Stimulated activated memory B cell treated with anti-CD40 and anti-IgM and Interleukin-4, amounts not matched to agents 10 μg/mL and 1 μg/mL and 100 μg/mL, for 72 hours (primary cell): ENCODE data around the gene CD2.
A peak's percentile ranks its signal among the peaks of the same experiment; 100 is the strongest.

Experiments used
- ATAC-seq: fragments of 150-1000 bp; cut with Tn5 transposase; 2 replicates; pipeline ENCODE4 v1.10.0; 2021
- H3K27ac Mint-ChIP-seq: one replicate; pipeline ENCODE4 v1.8.0; 2022; ENCODE audit warnings: mild to moderate bottlenecking, mixed read lengths
- H3K27me3 Mint-ChIP-seq: one replicate; pipeline ENCODE4 v1.8.0; 2022; ENCODE audit warnings: mixed read lengths
- H3K36me3 Mint-ChIP-seq: one replicate; pipeline ENCODE4 v1.8.0; 2022; ENCODE audit warnings: mixed read lengths
- H3K4me1 Mint-ChIP-seq: one replicate; pipeline ENCODE4 v1.8.0; 2022; ENCODE audit warnings: mixed read lengths
- H3K4me3 Mint-ChIP-seq: one replicate; pipeline ENCODE4 v1.8.0; 2022; ENCODE audit warnings: mild to moderate bottlenecking, moderate library complexity, mixed read lengths
- H3K9me3 Mint-ChIP-seq: one replicate; pipeline ENCODE4 v1.8.0; 2022; ENCODE audit warnings: mixed read lengths

The CD2 gene

DNA sequence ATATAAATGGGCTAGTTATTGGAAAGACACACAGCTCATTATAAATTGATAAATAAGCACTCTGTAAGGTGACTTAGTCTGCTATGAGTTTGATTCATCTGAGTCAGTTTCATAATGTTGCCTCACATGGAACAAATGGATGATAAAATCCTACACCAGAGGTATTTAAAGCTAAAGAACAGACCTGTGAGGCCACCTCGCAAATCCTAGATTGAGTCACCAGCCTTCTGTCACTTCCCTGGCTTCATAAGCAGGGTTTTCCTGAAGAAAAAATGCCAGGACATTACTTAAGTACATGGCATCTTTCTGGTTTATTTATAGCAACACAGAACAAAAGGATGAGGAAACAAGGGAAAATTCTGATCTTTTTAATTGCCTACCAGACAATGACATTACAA lies 18.4 kb downstream of the CD2 start:
- Mint-ChIP-seq H3K9me3 (no peaks in the 10 kb centered on the region), H3K36me3 (no peaks in the 10 kb centered on the region), H3K27me3 (peaks cover 16% of the 10 kb centered on the region), H3K27ac (no peak overlapping the region), H3K4me3 (no peak overlapping the region), H3K4me1 (peaks cover 21% of the 10 kb centered on the region)
- no peak for ATAC-seq

GRCh38 chr1:116775116-116775752 lies 21.0 kb downstream of the CD2 start:
- Mint-ChIP-seq H3K36me3 (no peaks in the 10 kb centered on the region), H3K4me1 (no peaks in the 10 kb centered on the region), H3K9me3 (peaks cover 3% of the 10 kb centered on the region), H3K27me3 (peaks cover 35% of the 10 kb centered on the region), H3K27ac (no peak overlapping the region), H3K4me3 (no peak overlapping the region)
- no peak for ATAC-seq

DNA sequence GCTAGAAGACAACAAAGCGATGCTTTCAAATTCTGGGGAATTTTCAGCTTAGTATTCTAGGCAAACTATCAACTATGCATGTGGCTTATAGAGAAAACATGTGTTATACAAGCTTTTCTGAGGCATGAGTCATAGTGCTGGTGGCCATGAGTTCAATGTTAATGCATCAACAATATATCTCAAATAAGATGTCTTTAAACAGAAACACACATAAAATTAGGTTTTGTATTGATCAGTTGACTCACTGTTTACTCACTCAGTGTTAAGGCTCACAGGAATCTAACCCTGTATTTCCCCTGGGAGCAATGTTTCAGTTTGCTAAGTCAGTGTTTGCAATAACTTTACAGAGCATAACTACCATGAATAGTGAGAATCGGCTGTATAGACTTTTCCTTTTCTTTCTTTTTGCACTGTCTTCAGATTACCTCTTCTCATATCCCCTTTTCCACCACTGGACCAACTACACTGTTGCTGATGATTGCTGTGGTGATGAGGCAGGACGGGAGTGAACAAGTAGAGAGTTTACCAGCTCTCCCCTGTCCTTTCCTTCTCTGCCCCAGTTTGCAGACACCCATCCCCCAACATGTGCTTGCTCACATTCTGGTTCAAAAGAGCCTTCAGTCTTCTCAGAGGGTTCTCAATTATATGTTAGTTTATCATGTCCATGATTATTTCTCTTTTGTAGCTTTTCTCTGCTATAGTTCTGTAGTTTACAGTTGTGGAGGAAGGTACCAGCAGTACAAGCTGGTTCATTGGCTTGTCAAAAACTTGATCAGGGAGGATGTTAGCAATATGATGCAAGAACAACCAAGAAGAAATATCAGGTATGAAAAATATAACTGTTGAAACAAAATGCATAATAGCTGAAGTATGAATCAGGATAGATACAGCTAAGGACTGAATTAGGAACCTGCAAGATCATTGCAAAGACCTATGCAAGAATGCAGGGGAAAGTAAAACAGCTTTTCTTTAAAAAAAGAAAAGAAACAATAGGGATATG lies 23.9 kb downstream of the CD2 start:
- no peak for ATAC-seq
- H3K4me3 Mint-ChIP-seq: no peak overlapping the region

DNA sequence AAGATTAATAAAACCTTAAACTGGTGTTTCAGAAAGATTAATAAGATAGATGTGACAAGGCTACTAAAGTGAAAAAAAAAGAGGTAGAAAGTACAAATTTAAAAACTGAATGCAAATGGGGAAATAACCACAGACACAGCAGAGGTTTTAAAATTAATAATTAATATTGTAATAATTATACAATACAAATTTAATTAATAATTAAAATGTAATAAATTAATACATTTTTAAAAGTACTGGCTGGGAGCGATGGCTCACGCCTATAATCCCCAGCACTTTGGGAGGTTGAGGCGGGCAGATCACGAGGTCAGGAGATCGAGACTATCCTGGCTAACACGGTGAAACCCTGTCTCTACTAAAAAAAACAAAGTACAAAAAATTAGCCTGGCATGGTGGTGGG lies 26.8 kb downstream of the CD2 start:
- H3K9me3 Mint-ChIP-seq: peaks cover 7% of the 10 kb centered on the region

More for the DNA sequence above, 23.9 kb downstream of the CD2 start:
- H3K27ac Mint-ChIP-seq: no peak overlapping the region
- H3K4me1 Mint-ChIP-seq: no peaks in the 10 kb centered on the region
- H3K9me3 Mint-ChIP-seq: peaks cover 3% of the 10 kb centered on the region
- H3K27me3 Mint-ChIP-seq: peaks cover 44% of the 10 kb centered on the region
- H3K36me3 Mint-ChIP-seq: no peaks in the 10 kb centered on the region

GRCh38 chr1:116785006-116785405 lies 30.8 kb downstream of the CD2 start:
- Mint-ChIP-seq H3K27me3 (peaks cover 53% of the 10 kb centered on the region), H3K4me1 (no peaks in the 10 kb centered on the region), H3K36me3 (no peaks in the 10 kb centered on the region), H3K4me3 (no peak overlapping the region), H3K9me3 (peaks cover 10% of the 10 kb centered on the region), H3K27ac (no peak overlapping the region)
- peak; percentile 45 for ATAC-seq

More for the DNA sequence above, 26.8 kb downstream of the CD2 start:
- H3K4me1 Mint-ChIP-seq: no peaks in the 10 kb centered on the region
- no peak overlapping the region for H3K4me3 Mint-ChIP-seq
- no peak for ATAC-seq
- H3K27me3 Mint-ChIP-seq: peaks cover 65% of the 10 kb centered on the region
- H3K36me3 Mint-ChIP-seq: no peaks in the 10 kb centered on the region
- no peak overlapping the region for H3K27ac Mint-ChIP-seq

DNA sequence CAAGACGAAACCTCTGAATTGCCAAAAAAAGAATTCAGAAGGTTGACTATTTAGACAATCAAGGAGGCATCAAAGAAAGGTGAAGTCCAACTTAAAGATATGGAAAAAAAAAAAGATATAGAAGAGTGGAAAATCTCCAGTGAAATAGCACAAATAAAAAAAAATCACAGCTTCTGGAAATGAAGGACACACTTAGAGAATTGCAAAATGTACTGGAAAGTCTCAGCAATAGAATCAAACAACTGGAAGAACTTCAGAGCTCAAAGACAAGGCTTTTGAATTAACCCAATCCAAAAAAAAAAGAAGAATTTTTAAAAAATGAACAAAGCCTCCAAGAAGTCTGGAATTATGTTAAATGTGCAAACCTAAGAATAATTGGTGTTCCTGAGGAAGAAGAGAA lies 31.8 kb downstream of the CD2 start:
- ATAC-seq: no peak
- Mint-ChIP-seq H3K36me3 (no peaks in the 10 kb centered on the region), H3K9me3 (peaks cover 10% of the 10 kb centered on the region), H3K4me1 (no peaks in the 10 kb centered on the region), H3K27me3 (peaks cover 45% of the 10 kb centered on the region), H3K4me3 (no peak overlapping the region), H3K27ac (no peak overlapping the region)

DNA sequence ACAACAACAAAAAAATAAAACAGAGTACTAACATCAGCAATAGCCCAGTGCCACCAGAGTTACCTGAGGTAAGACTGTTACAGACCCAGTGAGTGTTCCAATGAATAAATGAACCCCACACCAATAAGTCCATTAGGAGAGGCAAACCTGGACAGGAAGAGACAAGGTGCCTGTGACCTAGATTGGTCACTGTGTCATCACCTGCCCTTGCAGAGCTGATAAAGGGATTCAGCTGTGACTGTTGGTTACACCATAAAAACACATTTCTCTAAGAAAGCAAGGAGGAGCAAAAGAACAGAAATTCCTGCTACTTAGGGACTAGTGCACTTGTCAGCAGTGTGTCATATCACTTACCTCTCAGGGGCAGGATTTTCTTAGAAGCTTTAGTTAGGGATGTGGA lies 37.5 kb downstream of the CD2 start:
- Mint-ChIP-seq H3K27me3 (peaks cover 23% of the 10 kb centered on the region), H3K27ac (no peak overlapping the region), H3K4me3 (no peak overlapping the region), H3K36me3 (no peaks in the 10 kb centered on the region), H3K4me1 (peaks cover 21% of the 10 kb centered on the region), H3K9me3 (peaks cover 4% of the 10 kb centered on the region)
- ATAC-seq: no peak

- Mint-ChIP-seq H3K36me3 (no peaks in the 10 kb centered on the region), H3K4me3 (no peak overlapping the region), H3K4me1 (peaks cover 21% of the 10 kb centered on the region), H3K9me3 (no peaks in the 10 kb centered on the region), H3K27ac (no peak overlapping the region), H3K27me3 (peaks cover 7% of the 10 kb centered on the region)
- no peak for ATAC-seq
These were observed 39.2 kb downstream of the CD2 start for GRCh38 chr1:116793357-116793935.

DNA sequence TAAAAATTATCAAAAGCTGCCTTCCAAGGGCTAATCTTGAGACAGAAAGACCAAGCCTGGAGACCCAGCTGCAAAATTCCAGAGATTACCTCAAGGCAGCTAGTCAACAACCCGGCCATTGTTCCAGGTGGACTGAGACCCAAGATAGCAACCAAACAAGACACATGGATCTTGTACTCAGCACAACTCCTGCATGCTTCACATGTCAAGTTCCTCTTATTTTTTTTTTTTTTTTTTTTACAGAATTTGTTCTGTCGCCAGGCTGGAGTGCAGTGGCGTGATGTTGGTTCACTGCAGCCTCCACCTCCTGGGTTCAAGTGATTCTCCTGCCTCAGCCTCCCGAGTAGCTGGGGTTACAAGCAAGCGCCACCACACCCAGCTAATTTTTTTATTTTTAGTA lies 40.1 kb downstream of the CD2 start:
- Mint-ChIP-seq H3K9me3 (no peaks in the 10 kb centered on the region), H3K4me1 (peaks cover 21% of the 10 kb centered on the region), H3K36me3 (no peaks in the 10 kb centered on the region), H3K4me3 (no peak overlapping the region), H3K27ac (peak overlapping the region; percentile 54), H3K27me3 (peaks cover 7% of the 10 kb centered on the region)
- no peak for ATAC-seq

GRCh38 chr1:116794804-116795481 lies 40.7 kb downstream of the CD2 start:
- Mint-ChIP-seq H3K27me3 (peaks cover 7% of the 10 kb centered on the region), H3K27ac (peak overlapping the region; percentile 54), H3K36me3 (no peaks in the 10 kb centered on the region), H3K9me3 (no peaks in the 10 kb centered on the region), H3K4me1 (peaks cover 21% of the 10 kb centered on the region), H3K4me3 (no peak overlapping the region)
- peak; percentile 91 for ATAC-seq

GRCh38 chr1:116795482-116795829 lies 41.2 kb downstream of the CD2 start:
- Mint-ChIP-seq H3K36me3 (no peaks in the 10 kb centered on the region), H3K27ac (peak overlapping the region; percentile 54), H3K4me3 (no peak overlapping the region), H3K27me3 (peaks cover 7% of the 10 kb centered on the region), H3K4me1 (peaks cover 21% of the 10 kb centered on the region), H3K9me3 (no peaks in the 10 kb centered on the region)
- no peak for ATAC-seq

DNA sequence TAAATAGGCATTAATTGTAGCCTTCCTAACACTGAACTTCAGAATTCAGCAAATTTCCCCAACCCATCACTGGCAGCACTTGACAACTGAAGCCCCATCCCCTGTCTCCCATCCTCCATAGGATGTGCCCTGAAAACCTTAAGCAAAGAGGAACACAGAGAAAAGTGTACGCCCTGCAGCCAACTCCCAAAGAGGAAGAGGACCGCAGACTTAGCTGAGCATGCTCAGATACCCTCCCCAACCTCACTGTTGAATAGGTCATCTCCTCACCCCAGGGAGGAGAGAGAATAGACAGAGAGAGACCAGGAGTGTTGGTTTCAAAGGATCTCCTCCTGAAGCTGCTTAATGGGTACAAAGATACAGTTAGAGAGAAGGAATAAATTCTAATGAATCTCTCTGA lies 50.5 kb downstream of the CD2 start:
- Mint-ChIP-seq H3K4me3 (no peak overlapping the region), H3K36me3 (no peaks in the 10 kb centered on the region), H3K4me1 (peaks cover 7% of the 10 kb centered on the region), H3K27ac (no peak overlapping the region), H3K27me3 (no peaks in the 10 kb centered on the region), H3K9me3 (no peaks in the 10 kb centered on the region)
- ATAC-seq: no peak

GRCh38 chr1:116805398-116805797 lies 51.2 kb downstream of the CD2 start:
- H3K27ac Mint-ChIP-seq: no peak overlapping the region
- H3K9me3 Mint-ChIP-seq: no peaks in the 10 kb centered on the region
- no peak overlapping the region for H3K4me3 Mint-ChIP-seq
- no peaks in the 10 kb centered on the region for H3K36me3 Mint-ChIP-seq
- no peak for ATAC-seq
- H3K27me3 Mint-ChIP-seq: no peaks in the 10 kb centered on the region
- peaks cover 7% of the 10 kb centered on the region for H3K4me1 Mint-ChIP-seq

DNA sequence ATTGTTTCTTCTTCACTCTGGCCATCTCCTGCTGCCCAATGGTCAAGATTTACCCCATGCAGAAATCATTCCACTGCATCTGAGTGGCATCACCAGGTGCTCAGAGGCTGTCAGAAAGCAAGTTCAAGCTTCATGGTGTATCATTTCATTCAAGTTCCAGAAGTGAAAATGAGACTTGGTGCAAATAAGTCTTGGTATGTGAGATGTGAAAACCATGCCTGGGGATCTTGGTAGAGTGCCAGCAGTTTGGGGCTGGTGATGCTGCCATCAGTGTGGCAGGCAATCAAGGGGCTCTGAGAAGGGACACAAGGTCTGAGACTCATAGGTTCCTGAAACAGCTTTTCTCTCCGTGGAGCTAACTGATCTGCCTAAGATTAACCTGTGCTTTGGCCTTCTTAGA lies 52.0 kb downstream of the CD2 start:
- no peaks in the 10 kb centered on the region for H3K27me3 Mint-ChIP-seq
- H3K4me1 Mint-ChIP-seq: peaks cover 7% of the 10 kb centered on the region
- H3K4me3 Mint-ChIP-seq: no peak overlapping the region
- no peaks in the 10 kb centered on the region for H3K9me3 Mint-ChIP-seq
- ATAC-seq: no peak
- H3K27ac Mint-ChIP-seq: no peak overlapping the region
- H3K36me3 Mint-ChIP-seq: no peaks in the 10 kb centered on the region

GRCh38 chr1:116806671-116807070 lies 52.4 kb downstream of the CD2 start:
- no peak for ATAC-seq
- Mint-ChIP-seq H3K36me3 (no peaks in the 10 kb centered on the region), H3K9me3 (peaks cover 1% of the 10 kb centered on the region), H3K4me3 (no peak overlapping the region), H3K27me3 (no peaks in the 10 kb centered on the region), H3K27ac (no peak overlapping the region), H3K4me1 (peaks cover 7% of the 10 kb centered on the region)
